IPS-18c (cell line): ENCODE measurements around the gene CMSS1.

Experiments
- H3K4me3 ChIP-seq: 2 replicates; pipeline ENCODE4 v1.7.0; 2013; ENCODE audit warnings: low read depth, mild to moderate bottlenecking, low read length, moderate library complexity; ENCODE audit not compliant: insufficient read depth
- H3K9me3 ChIP-seq: one replicate; pipeline ENCODE4 v1.6.1; 2013; ENCODE audit warnings: mild to moderate bottlenecking, low read length, moderate library complexity; ENCODE audit not compliant: control insufficient read depth, insufficient read depth

Gene CMSS1

GRCh38 chr3:100027321-100027720 is 209.7 kb downstream of the CMSS1 start:
- no peaks in the 10 kb centered on the region for H3K9me3 ChIP-seq
- no peak overlapping the region for H3K4me3 ChIP-seq

GRCh38 chr3:100029052-100029451 is 211.4 kb downstream of the CMSS1 start:
- Histone ChIP-seq H3K4me3 (no peak overlapping the region), H3K9me3 (no peaks in the 10 kb centered on the region)

- Histone ChIP-seq H3K4me3 (no peak overlapping the region), H3K9me3 (no peaks in the 10 kb centered on the region)
Measured at GRCh38 chr3:100029689-100030088, 212.0 kb downstream of the CMSS1 start.

- H3K4me3 ChIP-seq, result no peak overlapping the region
- no peaks in the 10 kb centered on the region for H3K9me3 ChIP-seq
Measured at GRCh38 chr3:100030346-100030745, 212.7 kb downstream of the CMSS1 start.

- Histone ChIP-seq H3K4me3 (no peak overlapping the region), H3K9me3 (no peaks in the 10 kb centered on the region)
Measured at GRCh38 chr3:100030914-100031425, 213.3 kb downstream of the CMSS1 start.

GRCh38 chr3:100032243-100032642 is 214.6 kb downstream of the CMSS1 start:
- no peak overlapping the region for H3K4me3 ChIP-seq
- H3K9me3 ChIP-seq, result no peaks in the 10 kb centered on the region

GRCh38 chr3:100033184-100033583 is 215.5 kb downstream of the CMSS1 start:
- H3K9me3 ChIP-seq, result no peaks in the 10 kb centered on the region
- no peak overlapping the region for H3K4me3 ChIP-seq

GRCh38 chr3:100033903-100034471 is 216.3 kb downstream of the CMSS1 start:
- Histone ChIP-seq H3K4me3 (no peak overlapping the region), H3K9me3 (no peaks in the 10 kb centered on the region)

GRCh38 chr3:100039075-100039474 is 221.4 kb downstream of the CMSS1 start:
- Histone ChIP-seq H3K9me3 (no peaks in the 10 kb centered on the region), H3K4me3 (no peak overlapping the region)

- Histone ChIP-seq H3K4me3 (no peak overlapping the region), H3K9me3 (no peaks in the 10 kb centered on the region)
Measured at GRCh38 chr3:100040451-100041225, 223.0 kb downstream of the CMSS1 start.

- Histone ChIP-seq H3K9me3 (no peaks in the 10 kb centered on the region), H3K4me3 (no peak overlapping the region)
Measured at GRCh38 chr3:100041328-100041749, 223.7 kb downstream of the CMSS1 start.

GRCh38 chr3:100042166-100042981 is 224.7 kb downstream of the CMSS1 start:
- H3K9me3 ChIP-seq, result no peaks in the 10 kb centered on the region
- H3K4me3 ChIP-seq, result no peak overlapping the region

GRCh38 chr3:100043271-100043670 is 225.6 kb downstream of the CMSS1 start:
- H3K4me3 ChIP-seq, result no peak overlapping the region
- no peaks in the 10 kb centered on the region for H3K9me3 ChIP-seq

GRCh38 chr3:100044369-100044768 is 226.7 kb downstream of the CMSS1 start:
- Histone ChIP-seq H3K4me3 (no peak overlapping the region), H3K9me3 (no peaks in the 10 kb centered on the region)

- Histone ChIP-seq H3K9me3 (no peaks in the 10 kb centered on the region), H3K4me3 (no peak overlapping the region)
Measured at GRCh38 chr3:100045696-100046095, 228.0 kb downstream of the CMSS1 start.

GRCh38 chr3:100046986-100047385 is 229.3 kb downstream of the CMSS1 start:
- H3K4me3 ChIP-seq, result no peak overlapping the region
- no peaks in the 10 kb centered on the region for H3K9me3 ChIP-seq

GRCh38 chr3:100047455-100048141 is 229.9 kb downstream of the CMSS1 start:
- no peak overlapping the region for H3K4me3 ChIP-seq
- no peaks in the 10 kb centered on the region for H3K9me3 ChIP-seq
